HEK293 (cell line): Measurements from ENCODE around the gene KRT13.

Source experiments
- CTCF ChIP-seq: fragments of 450-650 bp; formaldehyde crosslinking; IDR thresholded peaks from 2 replicates; pipeline ENCODE4 v1.5.1; 2016; ENCODE audit warnings: missing biosample characterization, missing genetic modification characterization
- IKZF3 ChIP-seq: fragments of 450-650 bp; IDR thresholded peaks from 2 replicates; pipeline ENCODE4 v1.5.0; 2018; ENCODE audit warnings: missing biosample characterization, mild to moderate bottlenecking, missing genetic modification characterization, moderate library complexity
- SP2 ChIP-seq: fragments of 450-650 bp; formaldehyde crosslinking; IDR thresholded peaks from 2 replicates; pipeline ENCODE4 v1.5.1; 2016; ENCODE audit warnings: missing biosample characterization, missing genetic modification characterization
- ZNF138 ChIP-seq: fragments of 450-650 bp; formaldehyde crosslinking; IDR thresholded peaks from 2 replicates; pipeline ENCODE4 v1.5.1; 2016; ENCODE audit warnings: missing biosample characterization, missing genetic modification characterization, borderline replicate concordance
- ZNF660 ChIP-seq: fragments of 450-650 bp; IDR thresholded peaks from 2 replicates; pipeline ENCODE4 v1.5.1; 2018; ENCODE audit warnings: missing biosample characterization, mild to moderate bottlenecking, missing genetic modification characterization
- TF ChIP-seq, protein P1 (sequence below): fragments of 450-650 bp; formaldehyde crosslinking; conservative IDR thresholded peaks from 2 replicates; pipeline ENCODE4 v1.5.1; 2016; ENCODE audit warnings: low read depth, missing biosample characterization, missing genetic modification characterization
- TF ChIP-seq, protein P2 (sequence below): fragments of 450-650 bp; formaldehyde crosslinking; IDR thresholded peaks from 2 replicates; pipeline ENCODE4 v1.5.1; 2016; ENCODE audit warnings: missing biosample characterization, missing genetic modification characterization

- no peak for TF ChIP-seq ZNF138 (tag by site-specific recombination)
- TF ChIP-seq CTCF (tag by site-specific recombination) = no peak
- TF ChIP-seq, protein P1, sequence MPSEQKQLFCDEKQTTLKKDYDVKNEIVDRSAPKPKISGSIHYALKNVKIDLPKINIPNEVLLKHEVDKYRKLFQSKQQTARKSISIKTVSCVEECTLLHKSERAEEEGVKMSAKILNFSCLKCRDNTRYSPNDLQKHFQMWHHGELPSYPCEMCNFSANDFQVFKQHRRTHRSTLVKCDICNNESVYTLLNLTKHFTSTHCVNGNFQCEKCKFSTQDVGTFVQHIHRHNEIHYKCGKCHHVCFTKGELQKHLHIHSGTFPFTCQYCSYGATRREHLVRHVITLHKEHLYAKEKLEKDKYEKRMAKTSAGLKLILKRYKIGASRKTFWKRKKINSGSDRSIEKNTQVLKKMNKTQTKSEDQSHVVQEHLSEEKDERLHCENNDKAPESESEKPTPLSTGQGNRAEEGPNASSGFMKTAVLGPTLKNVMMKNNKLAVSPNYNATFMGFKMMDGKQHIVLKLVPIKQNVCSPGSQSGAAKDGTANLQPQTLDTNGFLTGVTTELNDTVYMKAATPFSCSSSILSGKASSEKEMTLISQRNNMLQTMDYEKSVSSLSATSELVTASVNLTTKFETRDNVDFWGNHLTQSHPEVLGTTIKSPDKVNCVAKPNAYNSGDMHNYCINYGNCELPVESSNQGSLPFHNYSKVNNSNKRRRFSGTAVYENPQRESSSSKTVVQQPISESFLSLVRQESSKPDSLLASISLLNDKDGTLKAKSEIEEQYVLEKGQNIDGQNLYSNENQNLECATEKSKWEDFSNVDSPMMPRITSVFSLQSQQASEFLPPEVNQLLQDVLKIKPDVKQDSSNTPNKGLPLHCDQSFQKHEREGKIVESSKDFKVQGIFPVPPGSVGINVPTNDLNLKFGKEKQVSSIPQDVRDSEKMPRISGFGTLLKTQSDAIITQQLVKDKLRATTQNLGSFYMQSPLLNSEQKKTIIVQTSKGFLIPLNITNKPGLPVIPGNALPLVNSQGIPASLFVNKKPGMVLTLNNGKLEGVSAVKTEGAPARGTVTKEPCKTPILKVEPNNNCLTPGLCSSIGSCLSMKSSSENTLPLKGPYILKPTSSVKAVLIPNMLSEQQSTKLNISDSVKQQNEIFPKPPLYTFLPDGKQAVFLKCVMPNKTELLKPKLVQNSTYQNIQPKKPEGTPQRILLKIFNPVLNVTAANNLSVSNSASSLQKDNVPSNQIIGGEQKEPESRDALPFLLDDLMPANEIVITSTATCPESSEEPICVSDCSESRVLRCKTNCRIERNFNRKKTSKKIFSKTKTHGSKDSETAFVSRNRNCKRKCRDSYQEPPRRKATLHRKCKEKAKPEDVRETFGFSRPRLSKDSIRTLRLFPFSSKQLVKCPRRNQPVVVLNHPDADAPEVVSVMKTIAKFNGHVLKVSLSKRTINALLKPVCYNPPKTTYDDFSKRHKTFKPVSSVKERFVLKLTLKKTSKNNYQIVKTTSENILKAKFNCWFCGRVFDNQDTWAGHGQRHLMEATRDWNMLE = no peak
- no peak for TF ChIP-seq SP2 (tag by site-specific recombination)
- TF ChIP-seq, protein P2, sequence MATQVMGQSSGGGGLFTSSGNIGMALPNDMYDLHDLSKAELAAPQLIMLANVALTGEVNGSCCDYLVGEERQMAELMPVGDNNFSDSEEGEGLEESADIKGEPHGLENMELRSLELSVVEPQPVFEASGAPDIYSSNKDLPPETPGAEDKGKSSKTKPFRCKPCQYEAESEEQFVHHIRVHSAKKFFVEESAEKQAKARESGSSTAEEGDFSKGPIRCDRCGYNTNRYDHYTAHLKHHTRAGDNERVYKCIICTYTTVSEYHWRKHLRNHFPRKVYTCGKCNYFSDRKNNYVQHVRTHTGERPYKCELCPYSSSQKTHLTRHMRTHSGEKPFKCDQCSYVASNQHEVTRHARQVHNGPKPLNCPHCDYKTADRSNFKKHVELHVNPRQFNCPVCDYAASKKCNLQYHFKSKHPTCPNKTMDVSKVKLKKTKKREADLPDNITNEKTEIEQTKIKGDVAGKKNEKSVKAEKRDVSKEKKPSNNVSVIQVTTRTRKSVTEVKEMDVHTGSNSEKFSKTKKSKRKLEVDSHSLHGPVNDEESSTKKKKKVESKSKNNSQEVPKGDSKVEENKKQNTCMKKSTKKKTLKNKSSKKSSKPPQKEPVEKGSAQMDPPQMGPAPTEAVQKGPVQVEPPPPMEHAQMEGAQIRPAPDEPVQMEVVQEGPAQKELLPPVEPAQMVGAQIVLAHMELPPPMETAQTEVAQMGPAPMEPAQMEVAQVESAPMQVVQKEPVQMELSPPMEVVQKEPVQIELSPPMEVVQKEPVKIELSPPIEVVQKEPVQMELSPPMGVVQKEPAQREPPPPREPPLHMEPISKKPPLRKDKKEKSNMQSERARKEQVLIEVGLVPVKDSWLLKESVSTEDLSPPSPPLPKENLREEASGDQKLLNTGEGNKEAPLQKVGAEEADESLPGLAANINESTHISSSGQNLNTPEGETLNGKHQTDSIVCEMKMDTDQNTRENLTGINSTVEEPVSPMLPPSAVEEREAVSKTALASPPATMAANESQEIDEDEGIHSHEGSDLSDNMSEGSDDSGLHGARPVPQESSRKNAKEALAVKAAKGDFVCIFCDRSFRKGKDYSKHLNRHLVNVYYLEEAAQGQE (tag by site-specific recombination) = no peak
- TF ChIP-seq ZNF660 (tag by site-specific recombination) = no peak
- no peak for TF ChIP-seq IKZF3 (tag by site-specific recombination)
Observed at GRCh38 chr17:41538565-41538991, 33.2 kb upstream of the KRT13 start.
